Iris pigment epithelial cell (primary cell): ENCODE results near the gene IGLL1.
A peak's percentile ranks its signal among the peaks of the same experiment; 100 is the strongest.
"Not testable (repeated sequence)": the region's sequence is repeated elsewhere in the genome, so short reads cannot be mapped to it uniquely, and the experiment has no call there.

Experiments used
- DNase-seq: peaks from one replicate; pipeline ENCODE4 v3.0.0-alpha.2; 2011; ENCODE audit warnings: low read depth

The IGLL1 gene

GRCh38 chr22:23562186-23562585, 17.9 kb downstream of the IGLL1 start:
- DNase-seq: no peak

- not testable (repeated sequence) for DNase-seq
Observed at GRCh38 chr22:23561025-23561510, 19.0 kb downstream of the IGLL1 start.

GRCh38 chr22:23560215-23560614, 19.9 kb downstream of the IGLL1 start:
- not testable (repeated sequence) for DNase-seq

- no peak for DNase-seq
Observed at GRCh38 chr22:23557467-23557866, 22.6 kb downstream of the IGLL1 start.

GRCh38 chr22:23557036-23557435, 23.1 kb downstream of the IGLL1 start:
- no peak for DNase-seq

- no peak for DNase-seq
Observed at GRCh38 chr22:23556026-23556620, 24.0 kb downstream of the IGLL1 start.

GRCh38 chr22:23555118-23555517, 25.0 kb downstream of the IGLL1 start:
- no peak for DNase-seq

GRCh38 chr22:23553924-23554870, 25.9 kb downstream of the IGLL1 start:
- DNase-seq: no peak

GRCh38 chr22:23553438-23553837, 26.7 kb downstream of the IGLL1 start:
- no peak for DNase-seq

- DNase-seq: no peak
Observed at GRCh38 chr22:23552573-23552972, 27.5 kb downstream of the IGLL1 start.

GRCh38 chr22:23551385-23551784, 28.7 kb downstream of the IGLL1 start:
- no peak for DNase-seq

GRCh38 chr22:23550049-23550650, 29.9 kb downstream of the IGLL1 start:
- no peak for DNase-seq

GRCh38 chr22:23549198-23549595, 30.9 kb downstream of the IGLL1 start:
- no peak for DNase-seq

- no peak for DNase-seq
Observed at GRCh38 chr22:23548501-23549197, 31.4 kb downstream of the IGLL1 start.

- no peak for DNase-seq
Observed at GRCh38 chr22:23547818-23548500, 32.1 kb downstream of the IGLL1 start.

- DNase-seq: not testable (repeated sequence)
Observed at GRCh38 chr22:23547382-23547781, 32.7 kb downstream of the IGLL1 start.

- no peak for DNase-seq
Observed at GRCh38 chr22:23544852-23545251, 35.2 kb downstream of the IGLL1 start.

- not testable (repeated sequence) for DNase-seq
Observed at GRCh38 chr22:23543506-23544000, 36.5 kb downstream of the IGLL1 start.

- DNase-seq: peak; percentile 66
Observed at GRCh38 chr22:23542933-23543332, 37.2 kb downstream of the IGLL1 start.

GRCh38 chr22:23542391-23542790, 37.7 kb downstream of the IGLL1 start:
- not testable (repeated sequence) for DNase-seq

GRCh38 chr22:23541849-23542281, 38.2 kb downstream of the IGLL1 start:
- DNase-seq: not testable (repeated sequence)
